GM19397 (cell line): ENCODE data around the gene MTA1.

Source experiments
- ATAC-seq: cut with Tn5 transposase; IDR thresholded peaks from one replicate; pipeline ENCODE4 v1.9.1; 2021; ENCODE audit warnings: mild to moderate bottlenecking, moderate library complexity; ENCODE audit not compliant: unreplicated experiment

MTA1 gene

DNA sequence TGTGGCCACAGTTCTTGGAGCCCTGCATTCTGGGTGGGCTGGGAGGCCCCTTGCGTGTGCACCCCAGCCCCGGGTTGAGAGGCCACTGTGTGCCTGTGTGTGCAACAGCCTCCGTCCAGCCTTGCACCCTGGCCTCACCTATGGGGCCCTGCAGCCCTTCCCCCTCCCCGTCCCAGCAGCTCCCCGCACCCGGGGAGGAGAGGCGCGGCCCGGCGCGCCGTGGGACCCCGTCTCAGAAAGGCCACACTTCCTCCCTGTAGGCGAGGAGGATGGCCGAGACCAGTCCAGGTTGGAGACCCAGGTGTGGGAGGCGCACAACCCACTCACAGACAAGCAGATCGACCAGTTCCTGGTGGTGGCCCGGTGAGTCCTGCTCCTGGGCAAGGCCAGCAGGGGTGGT, 38.4 kb downstream of the MTA1 start:
- ATAC-seq = no peak

DNA sequence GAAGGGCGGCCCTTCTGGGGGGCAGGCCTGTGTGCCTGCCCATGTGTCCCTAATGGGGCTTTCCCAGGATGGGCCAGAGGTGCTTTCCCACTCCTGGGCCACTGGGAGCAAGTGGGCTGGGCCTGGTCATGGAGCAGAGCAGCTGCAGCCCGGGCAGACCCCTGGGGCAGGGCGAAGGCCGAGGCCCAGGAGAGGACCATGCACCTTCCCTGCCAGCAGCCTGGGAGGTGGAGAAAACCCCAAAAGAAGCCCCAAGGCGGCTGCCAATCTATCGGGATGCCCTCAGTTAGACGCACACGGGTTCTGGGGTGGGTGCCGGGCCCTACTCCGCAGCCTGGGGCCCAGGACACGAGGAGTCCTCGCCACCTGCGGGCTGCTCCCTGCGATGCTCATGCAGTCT, 38.9 kb downstream of the MTA1 start:
- ATAC-seq = no peak

DNA sequence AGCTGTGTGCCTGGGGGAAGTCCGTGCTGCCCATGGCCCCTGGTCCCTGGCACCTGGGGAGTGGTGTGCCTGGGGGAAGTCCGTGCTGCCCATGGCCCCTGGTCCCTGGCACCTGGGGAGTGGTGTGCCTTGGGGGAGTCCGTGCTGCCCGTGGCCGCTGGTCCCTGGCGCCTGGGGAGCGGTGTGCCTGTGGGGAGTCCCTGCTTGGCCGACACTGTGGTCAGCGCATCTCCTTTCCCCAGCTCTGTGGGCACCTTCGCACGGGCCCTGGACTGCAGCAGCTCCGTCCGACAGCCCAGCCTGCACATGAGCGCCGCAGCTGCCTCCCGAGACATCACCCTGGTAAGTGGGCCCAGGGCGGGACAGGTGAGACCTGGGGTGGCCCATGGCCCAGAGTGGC, 40.5 kb downstream of the MTA1 start:
- no peak for ATAC-seq

DNA sequence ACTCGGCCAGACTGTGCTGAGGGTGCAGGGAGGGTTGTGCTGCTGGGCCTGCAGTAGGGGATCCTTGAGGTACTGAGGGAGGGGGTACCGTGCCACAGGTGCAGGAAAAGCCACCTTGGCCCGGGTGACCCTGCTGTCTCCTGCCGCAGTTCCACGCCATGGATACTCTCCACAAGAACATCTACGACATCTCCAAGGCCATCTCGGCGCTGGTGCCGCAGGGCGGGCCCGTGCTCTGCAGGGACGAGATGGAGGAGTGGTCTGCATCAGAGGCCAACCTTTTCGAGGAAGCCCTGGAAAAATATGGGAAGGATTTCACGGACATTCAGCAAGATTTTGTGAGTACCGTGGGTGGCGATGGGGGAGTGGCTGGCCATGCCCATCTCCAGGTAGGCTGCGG, 41.0 kb downstream of the MTA1 start:
- ATAC-seq = no peak

DNA sequence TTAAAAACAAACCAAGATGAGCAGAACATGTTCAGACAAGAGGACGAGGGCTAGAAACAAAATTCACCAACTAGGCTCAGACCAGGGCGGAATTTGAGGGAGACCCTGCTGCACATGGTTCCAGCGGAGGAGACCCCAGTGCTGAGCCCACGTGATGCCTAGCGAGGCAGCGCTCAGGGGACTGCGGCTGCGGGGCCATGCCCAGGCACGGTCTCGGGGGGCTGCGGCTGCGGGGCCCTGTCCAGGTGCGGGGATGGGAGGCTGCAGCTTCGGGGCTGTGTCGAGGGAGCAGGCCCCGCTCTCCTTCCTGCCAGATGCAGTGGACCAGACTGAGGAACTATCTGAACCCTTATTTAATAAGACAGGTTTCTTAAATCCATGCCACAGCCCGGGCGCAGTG, 42.3 kb downstream of the MTA1 start:
- ATAC-seq = no peak

DNA sequence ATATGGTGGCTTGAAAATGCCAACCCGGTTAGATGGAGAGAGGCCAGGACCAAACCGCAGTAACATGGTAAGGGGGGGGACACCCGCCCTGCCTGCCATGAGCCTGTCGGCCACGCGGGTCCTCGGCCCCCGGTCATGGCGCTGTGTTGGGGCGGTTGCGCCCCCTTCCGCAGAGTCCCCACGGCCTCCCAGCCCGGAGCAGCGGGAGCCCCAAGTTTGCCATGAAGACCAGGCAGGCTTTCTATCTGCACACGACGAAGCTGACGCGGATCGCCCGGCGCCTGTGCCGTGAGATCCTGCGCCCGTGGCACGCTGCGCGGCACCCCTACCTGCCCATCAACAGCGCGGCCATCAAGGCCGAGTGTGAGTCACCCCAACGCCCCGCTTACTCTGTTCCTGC, 44.9 kb downstream of the MTA1 start:
- ATAC-seq = no peak

DNA sequence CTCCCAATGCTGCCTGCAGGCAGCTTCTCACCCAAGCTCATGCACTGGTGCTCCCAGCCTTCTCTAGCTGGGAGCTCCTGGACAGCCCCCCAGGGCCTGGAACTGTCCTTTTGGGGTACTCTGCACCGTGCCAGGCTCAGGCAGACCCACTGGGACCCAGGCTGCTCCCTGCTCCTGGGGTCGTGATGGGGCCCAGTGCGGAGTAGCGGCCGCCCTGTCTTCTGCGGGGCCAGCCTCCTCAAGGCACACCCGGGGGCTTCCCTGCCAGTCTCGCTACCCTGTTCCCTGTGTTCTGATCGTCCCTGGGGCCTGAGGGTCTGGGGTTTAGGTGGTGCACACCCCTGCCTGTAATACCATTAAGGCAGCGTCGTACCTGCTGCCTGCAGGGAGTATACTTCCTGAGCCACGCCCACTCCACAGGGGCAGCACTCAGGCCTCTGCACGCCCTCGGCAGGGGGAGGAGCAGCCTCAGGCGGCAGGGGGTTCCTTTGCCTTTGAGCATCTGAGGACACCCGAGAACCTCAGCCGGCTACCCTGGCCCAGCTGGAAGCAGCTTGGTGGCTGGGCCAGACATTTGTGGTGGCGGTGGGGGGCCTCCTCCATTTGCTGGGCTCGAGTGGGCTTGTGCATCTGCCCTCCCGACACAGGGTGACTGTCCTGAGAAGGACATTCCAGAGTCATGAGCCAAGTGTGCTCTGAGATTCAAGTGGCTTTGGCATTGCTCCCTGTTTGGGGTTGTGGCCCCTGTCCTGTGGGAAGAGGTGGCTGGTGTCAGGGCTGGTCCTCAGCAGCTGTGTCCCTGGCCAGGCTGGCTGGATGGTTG, 45.8 kb downstream of the MTA1 start:
- no peak for ATAC-seq

DNA sequence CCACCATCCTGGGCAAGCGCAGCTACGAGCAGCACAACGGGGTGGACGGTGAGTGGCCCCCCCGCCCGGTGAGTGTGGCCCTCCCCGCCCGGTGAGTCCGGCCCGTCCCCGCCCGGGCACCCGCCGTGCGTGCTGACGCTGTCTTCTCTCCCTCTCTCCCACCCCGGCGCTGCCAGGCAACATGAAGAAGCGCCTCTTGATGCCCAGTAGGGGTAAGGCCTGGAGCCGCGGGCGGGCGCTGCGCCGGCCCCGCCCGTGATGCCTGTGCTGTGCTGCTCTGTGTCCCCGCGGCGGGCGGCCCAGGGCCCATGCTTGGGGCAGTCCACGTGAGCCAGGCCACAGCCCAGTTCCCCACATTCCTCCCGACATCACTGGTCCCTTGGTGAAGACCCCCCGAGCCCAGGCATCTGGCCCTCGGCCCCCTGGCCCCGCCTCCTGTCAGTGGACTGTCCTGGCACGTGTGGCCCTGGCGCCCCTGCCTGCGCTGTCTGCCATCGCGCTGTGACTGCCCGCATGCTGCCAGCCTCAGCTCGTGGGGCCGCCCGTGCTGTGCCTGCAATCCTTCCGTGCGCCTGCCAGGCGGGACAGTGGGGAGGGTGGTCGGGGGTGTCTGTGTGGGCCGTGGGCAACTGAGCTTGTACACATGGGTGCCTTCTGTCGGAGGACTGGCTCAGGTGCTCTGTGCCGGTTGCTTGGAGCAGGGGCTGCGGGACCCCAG, 47.1 kb downstream of the MTA1 start:
- no peak for ATAC-seq

DNA sequence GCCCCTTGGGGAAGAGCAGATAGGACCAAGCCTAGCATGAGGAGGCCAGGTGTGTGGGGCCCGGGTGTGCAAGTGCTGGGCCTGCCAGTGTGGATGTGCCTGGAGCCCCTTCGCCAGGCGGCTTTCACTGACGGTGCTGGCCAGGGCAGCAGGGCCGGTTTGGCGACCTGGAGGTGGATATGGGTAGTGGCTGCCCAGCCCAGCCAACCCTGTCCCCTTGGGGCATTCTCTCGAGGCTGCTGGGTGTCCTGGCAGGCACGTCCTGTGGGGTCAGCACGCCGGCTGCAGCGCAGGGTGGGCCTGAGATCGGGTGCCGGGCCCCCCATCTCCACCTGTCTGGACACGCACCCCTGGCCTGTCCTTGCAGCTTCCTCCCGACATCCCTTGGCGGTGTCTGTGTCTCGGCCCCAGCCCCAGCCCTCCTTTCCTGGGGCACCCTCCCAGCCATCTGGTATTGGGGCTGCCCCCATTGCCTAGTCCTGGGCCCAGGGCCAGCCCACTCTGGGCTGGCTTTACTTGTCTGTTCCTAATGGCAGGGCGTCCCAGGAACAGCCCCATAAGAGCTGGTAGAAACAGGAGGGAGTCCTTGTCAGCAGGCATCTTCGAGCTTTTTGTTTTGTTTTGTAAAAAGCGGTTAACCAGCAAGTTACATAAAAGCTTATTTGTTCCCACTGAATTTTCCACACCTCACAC, 47.8 kb downstream of the MTA1 start:
- ATAC-seq = no peak

DNA sequence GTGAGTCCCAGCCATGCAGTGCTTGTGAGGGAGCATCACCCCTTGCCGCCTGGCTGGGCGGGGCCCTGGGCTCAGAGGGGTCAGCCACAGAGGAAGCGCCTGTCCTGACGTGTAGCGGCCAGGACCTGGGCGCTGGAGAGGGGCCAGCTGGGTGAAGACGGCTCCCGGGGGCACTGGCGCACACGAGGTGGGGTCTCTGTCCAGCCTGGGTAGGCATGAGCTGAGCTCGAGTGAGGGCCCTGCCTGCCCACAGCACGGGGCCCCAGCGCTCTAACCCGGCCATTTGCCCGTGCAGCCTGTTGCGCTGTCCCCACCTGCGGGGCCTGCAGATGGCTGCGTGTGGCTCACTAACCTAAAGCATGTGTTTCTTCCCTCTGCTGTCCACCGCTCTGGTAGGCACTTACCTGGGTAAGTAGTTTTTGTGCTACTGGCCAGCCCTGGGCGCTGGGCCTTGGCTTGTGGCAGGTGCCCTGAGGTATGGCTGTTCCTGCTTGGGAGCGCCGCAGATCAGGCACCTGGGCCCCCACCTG, 48.4 kb downstream of the MTA1 start:
- no peak for ATAC-seq

DNA sequence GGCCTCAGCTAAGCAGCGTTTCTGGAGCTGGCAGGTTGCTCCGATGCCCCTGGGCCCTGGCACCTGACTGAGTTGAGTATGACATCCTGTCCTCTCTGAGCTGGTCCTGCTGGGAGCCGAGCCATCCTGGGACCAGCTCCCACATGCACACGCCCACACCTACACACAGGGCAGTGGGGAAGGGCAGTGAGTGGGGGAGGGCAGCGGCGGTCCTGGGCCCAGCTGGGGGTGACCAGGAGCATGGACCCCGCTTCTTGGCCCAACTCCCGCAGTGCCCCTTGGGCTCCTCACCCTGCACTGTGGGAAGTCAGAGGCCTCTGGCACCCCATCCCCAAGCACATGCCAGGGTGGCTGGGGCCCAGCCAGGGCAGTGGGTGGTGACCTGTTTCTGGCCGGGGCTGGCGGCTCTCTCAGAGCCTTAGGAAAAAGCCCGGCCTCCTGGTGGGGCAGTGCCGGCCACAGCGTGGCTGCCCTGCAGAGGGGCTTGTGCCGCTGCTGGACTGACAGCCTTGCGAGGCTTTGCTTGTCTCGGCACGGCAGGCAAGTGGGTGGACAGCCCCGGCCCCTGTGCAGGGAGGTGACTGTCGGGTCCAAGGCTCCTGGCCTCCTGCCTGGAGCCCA, 49.1 kb downstream of the MTA1 start:
- ATAC-seq = no peak

DNA sequence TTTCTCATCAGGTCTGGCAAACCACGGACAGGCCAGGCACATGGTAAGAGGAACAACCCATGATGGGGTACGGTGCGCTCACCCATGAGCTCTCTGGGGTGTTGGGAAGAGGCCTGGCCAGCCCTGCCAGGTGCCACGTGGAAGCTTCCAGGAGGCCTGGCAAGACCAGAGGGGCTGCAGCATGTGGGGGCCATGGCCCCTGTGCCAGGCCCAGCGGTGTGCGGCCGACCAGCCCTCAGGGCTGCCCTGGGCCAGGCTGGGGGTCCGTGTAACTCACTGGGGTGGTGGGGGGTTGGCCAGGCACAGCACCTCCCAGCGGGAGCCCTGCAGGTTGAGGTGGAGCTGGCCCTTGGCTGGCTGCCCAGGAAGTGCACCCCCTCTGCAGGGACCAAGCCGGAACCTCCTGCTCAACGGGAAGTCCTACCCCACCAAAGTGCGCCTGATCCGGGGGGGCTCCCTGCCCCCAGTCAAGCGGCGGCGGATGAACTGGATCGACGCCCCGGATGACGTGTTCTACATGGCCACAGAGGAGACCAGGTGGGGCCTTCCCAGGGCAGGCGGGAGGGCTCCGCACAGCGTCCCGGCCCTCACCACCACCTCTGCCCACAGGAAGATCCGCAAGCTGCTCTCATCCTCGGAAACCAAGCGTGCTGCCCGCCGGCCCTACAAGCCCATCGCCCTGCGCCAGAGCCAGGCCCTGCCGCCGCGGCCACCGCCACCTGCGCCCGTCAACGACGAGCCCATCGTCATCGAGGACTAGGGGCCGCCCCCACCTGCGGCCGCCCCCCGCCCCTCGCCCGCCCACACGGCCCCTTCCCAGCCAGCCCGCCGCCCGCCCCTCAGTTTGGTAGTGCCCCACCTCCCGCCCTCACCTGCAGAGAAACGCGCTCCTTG, 50.1 kb downstream of the MTA1 start:
- no peak for ATAC-seq

DNA sequence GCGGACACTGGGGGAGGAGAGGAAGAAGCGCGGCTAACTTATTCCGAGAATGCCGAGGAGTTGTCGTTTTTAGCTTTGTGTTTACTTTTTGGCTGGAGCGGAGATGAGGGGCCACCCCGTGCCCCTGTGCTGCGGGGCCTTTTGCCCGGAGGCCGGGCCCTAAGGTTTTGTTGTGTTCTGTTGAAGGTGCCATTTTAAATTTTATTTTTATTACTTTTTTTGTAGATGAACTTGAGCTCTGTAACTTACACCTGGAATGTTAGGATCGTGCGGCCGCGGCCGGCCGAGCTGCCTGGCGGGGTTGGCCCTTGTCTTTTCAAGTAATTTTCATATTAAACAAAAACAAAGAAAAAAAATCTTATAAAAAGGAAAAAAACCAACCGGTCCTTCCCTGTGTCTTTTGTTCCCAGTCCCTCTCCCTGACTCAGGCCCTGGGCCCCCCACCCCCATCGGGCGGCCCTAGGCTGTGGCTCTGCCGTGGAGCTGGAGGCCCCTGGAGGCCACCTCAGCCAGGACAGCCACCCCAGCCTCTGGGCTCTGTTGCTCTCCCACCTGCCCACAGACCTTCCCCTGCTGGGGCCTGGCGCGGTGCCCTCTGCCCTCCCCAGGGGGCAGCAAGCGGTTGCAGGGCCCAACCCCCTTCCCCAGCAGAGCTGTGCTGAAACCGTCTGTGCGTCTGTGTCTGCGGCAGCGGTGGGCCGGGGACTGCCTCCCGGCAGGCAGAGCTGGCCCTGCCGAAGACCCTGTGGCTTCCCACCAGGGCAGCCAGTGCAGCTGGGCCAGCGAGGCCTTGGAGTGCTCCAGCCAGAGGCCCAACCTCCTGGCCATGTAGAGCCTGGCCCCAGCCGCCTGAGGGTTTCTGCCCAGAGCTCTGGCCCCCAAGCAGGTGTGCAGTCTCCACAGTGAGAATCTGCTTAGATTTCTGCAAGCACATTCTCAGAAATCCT, 51.0 kb downstream of the MTA1 start:
- ATAC-seq = no peak

DNA sequence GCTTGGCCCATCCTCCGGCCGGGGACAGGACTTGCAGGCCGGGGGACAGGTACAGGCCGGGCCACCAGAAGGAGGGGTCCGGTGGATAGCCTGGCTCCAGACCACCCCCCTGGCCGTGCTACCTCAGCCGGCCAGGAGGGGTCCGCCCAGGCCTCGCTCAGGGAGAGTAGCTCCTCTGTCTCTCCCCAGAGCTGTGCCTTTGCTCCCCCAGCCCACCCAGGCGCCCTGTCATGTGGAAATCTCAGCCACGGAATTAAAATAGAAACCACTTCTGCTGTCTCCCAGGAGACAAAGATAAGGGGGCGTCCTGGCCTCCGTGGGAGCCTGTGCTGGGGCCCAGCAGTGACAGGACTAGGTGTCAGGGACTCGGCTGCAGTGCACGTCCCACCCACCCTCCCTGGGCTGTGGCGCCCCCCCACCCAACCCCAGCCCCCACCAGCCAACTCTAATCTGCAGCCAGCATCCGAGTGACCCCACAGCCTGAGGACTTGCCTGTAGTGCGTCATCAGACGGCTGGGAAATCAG, 51.7 kb downstream of the MTA1 start:
- no peak for ATAC-seq

DNA sequence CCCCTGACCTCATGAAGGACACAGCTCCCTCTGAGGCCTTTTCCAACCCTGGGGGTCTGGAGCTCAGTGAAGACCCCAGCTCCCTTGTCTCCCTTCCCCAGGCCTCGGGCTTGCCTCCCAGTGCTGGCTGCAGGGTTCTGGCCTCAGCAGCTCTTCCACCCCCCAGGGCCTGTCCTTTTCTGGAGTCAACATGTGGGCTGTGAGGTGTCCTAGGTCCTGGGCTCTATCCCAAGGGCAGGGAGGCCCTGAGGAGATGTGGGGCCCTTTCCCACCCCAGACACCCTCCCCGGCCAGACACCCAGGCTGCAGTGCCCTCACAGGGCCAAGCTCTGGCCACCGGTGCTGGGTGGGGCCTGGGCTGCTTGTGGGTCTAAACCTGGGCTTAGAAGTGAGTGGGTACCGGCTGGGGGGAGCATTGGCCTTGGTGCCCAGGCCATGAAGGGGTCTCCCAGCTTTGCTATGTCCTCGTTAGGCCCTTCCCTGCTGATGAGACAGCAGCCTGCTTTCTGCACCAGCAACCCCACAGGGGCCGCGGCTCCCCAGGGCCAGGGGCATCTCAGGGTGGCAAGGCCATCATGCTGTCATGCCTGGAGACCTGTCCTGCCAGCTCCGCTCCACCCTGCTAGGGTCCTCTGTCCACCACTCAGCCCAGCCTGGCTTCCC, 52.3 kb downstream of the MTA1 start:
- ATAC-seq = no peak

DNA sequence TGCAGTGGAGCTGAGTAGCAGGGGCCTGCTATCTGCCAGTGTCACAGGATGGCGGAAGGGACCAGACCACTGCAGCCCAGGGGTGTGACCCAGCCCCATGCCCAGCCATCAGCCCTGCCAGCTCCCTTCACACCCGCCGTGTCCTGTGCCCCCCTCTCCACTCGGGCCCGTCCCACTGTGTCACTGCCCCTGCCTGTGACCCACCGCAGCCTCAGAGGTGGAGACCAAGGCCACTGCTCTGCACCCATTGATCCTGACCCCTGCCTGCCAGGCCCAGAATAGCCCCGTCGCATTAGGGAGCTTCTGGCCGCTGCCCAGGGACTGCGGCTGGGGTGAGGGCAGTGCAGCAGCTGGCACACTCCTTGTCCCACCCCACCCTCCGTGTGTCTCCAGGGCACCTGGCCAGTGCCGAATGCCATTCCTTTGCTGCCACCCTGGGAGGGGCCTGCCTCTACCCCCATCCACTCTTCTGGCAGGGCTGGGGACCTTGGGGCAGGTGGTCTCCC, 52.9 kb downstream of the MTA1 start:
- ATAC-seq = no peak

DNA sequence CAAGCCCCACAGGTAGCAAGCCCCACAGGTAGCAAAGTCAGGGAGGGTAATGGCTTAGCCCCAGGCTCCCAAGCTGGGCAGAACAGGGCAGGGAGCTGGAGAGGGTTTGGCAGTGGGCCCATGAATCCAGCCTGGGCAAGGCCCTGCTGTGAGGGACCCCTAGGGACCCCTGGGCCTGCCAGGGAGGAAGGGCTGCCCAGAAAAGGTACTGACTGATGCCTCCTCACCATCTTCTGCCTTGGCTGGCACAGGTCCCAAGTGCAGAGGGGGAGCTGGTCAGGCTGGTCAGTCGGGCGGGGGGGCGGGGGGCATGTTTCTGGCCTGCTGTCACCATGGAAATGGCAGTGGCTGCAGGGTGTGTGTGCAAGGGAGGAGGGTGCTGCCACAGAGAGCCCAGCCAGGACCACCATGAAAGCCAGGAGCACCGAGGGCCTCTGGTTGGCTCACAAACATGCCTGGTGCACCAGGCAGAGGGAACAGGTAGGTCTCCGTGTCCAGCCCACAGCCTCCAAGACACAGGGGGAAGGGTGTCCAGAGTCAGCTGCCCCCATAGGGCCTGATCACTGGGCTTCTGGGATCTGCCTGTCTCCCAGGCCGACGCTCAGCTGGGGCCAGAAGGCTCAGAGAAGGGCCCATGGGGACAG, 53.5 kb downstream of the MTA1 start:
- ATAC-seq = no peak
